HEK293T (cell line): Measurements from ENCODE around the gene TFB2M.

ENCODE experiments used
- BHLHE40 ChIP-seq: fragments of 450-650 bp; IDR thresholded peaks from 2 replicates; pipeline ENCODE4 v1.6.1; 2016; ENCODE audit warnings: mild to moderate bottlenecking, moderate library complexity, borderline replicate concordance
- ELF4 ChIP-seq: fragments of 450-650 bp; IDR thresholded peaks from 2 replicates; pipeline ENCODE4 v1.6.1; 2017; ENCODE audit warnings: antibody characterized with exemption
- FOXK2 ChIP-seq: fragments of 450-650 bp; IDR thresholded peaks from 2 replicates; pipeline ENCODE4 v1.6.1; 2016; ENCODE audit warnings: mild to moderate bottlenecking
- FOXM1 ChIP-seq: fragments of 450-650 bp; IDR thresholded peaks from 2 replicates; pipeline ENCODE4 v1.6.1; 2017; ENCODE audit warnings: mild to moderate bottlenecking, borderline replicate concordance
- HDGF ChIP-seq: fragments of 450-650 bp; IDR thresholded peaks from 2 replicates; pipeline ENCODE4 v1.6.1; 2017; ENCODE audit warnings: antibody characterized with exemption, borderline replicate concordance
- L3MBTL2 ChIP-seq: fragments of 450-650 bp; conservative IDR thresholded peaks from 2 replicates; pipeline ENCODE4 v1.6.1; 2016; ENCODE audit warnings: mild to moderate bottlenecking
- NFRKB ChIP-seq: fragments of 450-650 bp; IDR thresholded peaks from 2 replicates; pipeline ENCODE4 v1.6.1; 2016; ENCODE audit warnings: mild to moderate bottlenecking, moderate library complexity
- PKNOX1 ChIP-seq: fragments of 450-650 bp; IDR thresholded peaks from 2 replicates; pipeline ENCODE4 v1.6.1; 2016
- SUZ12 ChIP-seq: fragments of 450-650 bp; IDR thresholded peaks from 2 replicates; pipeline ENCODE4 v1.6.1; 2016; ENCODE audit warnings: mild to moderate bottlenecking
- TARDBP ChIP-seq: fragments of 450-650 bp; IDR thresholded peaks from 2 replicates; pipeline ENCODE4 v1.6.1; 2016

- TF ChIP-seq NFRKB (no peak), BHLHE40 (no peak), FOXK2 (no peak), SUZ12 (no peak), HDGF (no peak), FOXM1 (no peak), PKNOX1 (no peak), L3MBTL2 (no peak), TARDBP (no peak), ELF4 (no peak)
Observed at GRCh38 chr1:246582301-246583055, 16.4 kb upstream of the TFB2M start.
